ENCODE results near the gene CLC.
"Not testable (repeated sequence)": the region's sequence is repeated elsewhere in the genome, so short reads cannot be mapped to it uniquely, and the experiment has no call there.

CLC gene

DNA sequence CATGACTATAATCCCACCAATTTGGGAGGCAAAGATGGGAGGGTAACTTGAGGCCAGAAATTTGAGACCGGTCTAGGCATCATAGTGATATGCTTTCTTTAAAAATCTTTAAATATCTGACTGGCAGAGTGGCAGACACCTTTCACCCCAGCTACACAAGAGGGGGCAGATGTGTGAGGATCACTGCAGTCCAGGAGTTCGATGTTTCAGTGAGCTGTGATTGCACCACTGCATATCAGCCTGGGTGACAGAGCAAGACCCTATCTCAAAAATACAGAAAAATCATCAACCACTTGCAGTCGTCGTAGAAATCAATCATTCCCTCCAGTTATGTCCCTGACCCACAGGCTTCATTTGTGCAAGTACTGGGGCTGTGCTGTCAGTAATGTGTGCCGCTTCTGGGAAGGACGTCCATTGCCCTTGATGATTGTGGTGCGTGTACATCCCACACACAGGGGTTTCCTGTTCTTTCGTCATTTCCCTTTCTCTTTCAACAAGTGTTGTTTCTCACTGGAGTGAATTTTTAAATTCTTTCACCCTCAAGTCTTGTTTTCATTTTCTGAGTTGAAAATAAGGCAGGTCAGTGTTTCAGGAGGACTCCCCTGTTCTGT is 32.1 kb downstream of the CLC start:
- peaks cover 27% of the 10 kb centered on the region for H3K4me1 Mint-ChIP-seq (ENCODE audit: low read depth)
- H3K27ac Mint-ChIP-seq = no peak overlapping the region
- H3K27me3 Mint-ChIP-seq = peaks cover 6% of the 10 kb centered on the region
- no peaks in the 10 kb centered on the region for H3K9me3 Mint-ChIP-seq
- H3K4me3 Mint-ChIP-seq = no peak overlapping the region
- no peaks in the 10 kb centered on the region for H3K36me3 Mint-ChIP-seq (ENCODE audit: low read depth)

GRCh38 chr19:39704181-39705044 is 33.4 kb downstream of the CLC start, which contains the start of gene LGALS14:
Gene LGALS14, plus strand, starts transcription at chr19:39704481. Its CDS starts 48 bp downstream, at chr19:39704529.
- H3K4me3 Mint-ChIP-seq = no peak within 1 kb of the TSS
- H3K27me3 Mint-ChIP-seq = peaks cover 13% of the 10 kb centered on the region
- H3K9me3 Mint-ChIP-seq = no peaks in the 10 kb centered on the region
- H3K27ac Mint-ChIP-seq = no peak within 1 kb of the TSS
- no peaks in the 10 kb centered on the region for H3K36me3 Mint-ChIP-seq (ENCODE audit: low read depth)
- H3K4me1 Mint-ChIP-seq (ENCODE audit: low read depth) = peaks cover 27% of the 10 kb centered on the region

DNA sequence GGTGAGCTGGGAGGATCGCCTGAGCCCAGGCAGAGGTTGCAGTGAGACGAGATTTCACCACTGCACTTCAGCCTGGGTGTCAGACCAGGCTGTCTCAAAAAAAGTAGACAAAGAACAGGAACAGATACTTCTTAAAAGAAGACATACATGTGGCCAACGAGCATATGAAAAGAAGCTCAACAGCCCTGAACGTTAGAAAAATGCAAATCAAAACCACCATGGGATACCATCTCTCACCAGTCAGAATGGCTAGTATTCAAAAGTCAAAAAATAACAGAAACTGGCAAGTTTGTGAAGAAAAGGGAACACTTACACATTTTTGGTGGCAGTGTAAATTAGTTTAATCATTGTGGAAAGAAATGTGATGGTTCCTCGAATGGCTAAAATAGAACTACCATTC is 36.5 kb downstream of the CLC start:
- H3K4me3 Mint-ChIP-seq = no peak overlapping the region
- peaks cover 32% of the 10 kb centered on the region for H3K27me3 Mint-ChIP-seq
- H3K27ac Mint-ChIP-seq = no peak overlapping the region
- H3K36me3 Mint-ChIP-seq (ENCODE audit: low read depth) = no peaks in the 10 kb centered on the region
- no peaks in the 10 kb centered on the region for H3K9me3 Mint-ChIP-seq
- peaks cover 22% of the 10 kb centered on the region for H3K4me1 Mint-ChIP-seq (ENCODE audit: low read depth)

DNA sequence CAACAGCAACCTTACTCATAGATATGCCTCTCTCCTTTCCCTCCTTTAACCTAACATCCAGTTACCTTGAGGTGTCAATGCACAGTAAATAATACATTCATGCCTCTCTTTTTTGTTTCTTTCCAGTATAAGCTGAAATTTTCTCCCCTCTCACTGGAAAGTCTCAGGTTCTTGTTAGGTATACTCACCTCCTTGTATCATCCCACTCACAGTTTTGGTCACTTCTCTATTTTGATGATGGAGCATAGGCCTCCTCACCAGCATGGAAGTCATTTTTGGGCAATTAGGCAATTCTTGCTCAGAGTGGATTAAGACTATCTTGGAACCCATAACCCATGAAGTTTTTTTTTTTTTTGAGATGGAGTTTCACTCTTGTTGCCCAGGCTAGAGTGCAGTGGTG is 39.3 kb downstream of the CLC start:
- no peaks in the 10 kb centered on the region for H3K9me3 Mint-ChIP-seq
- no peak overlapping the region for H3K4me3 Mint-ChIP-seq
- H3K4me1 Mint-ChIP-seq (ENCODE audit: low read depth) = no peaks in the 10 kb centered on the region

DNA sequence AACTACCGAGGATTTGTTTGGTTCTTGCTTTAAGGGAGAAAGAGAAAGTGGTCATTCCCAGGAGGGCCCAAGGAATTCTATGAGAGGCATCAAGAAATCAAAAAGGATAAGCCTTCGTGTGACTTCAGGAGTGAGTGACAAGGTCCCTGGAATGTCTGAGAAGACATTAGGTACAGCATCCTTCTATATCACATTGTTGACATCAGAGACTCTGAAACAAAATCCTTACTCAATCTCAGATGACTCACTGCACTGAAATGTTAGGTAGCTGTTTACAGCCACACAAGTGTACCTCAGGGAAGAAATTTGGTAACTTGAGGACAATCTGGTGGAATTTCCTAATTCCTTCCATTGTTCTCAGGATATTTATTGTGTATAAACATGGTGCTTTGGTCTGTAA is 41.4 kb downstream of the CLC start:
- H3K4me3 Mint-ChIP-seq = no peak overlapping the region
- no peaks in the 10 kb centered on the region for H3K36me3 Mint-ChIP-seq (ENCODE audit: low read depth)
- H3K27ac Mint-ChIP-seq = no peak overlapping the region
- H3K4me1 Mint-ChIP-seq (ENCODE audit: low read depth) = no peaks in the 10 kb centered on the region
- no peaks in the 10 kb centered on the region for H3K9me3 Mint-ChIP-seq
- H3K27me3 Mint-ChIP-seq = peaks cover 48% of the 10 kb centered on the region

More for the DNA sequence above, 39.3 kb downstream of the CLC start:
- no peak overlapping the region for H3K27ac Mint-ChIP-seq
- no peaks in the 10 kb centered on the region for H3K36me3 Mint-ChIP-seq (ENCODE audit: low read depth)
- peaks cover 38% of the 10 kb centered on the region for H3K27me3 Mint-ChIP-seq

GRCh38 chr19:39695759-39696158 is 42.1 kb downstream of the CLC start:
- no peak overlapping the region for H3K27ac Mint-ChIP-seq
- H3K4me3 Mint-ChIP-seq = no peak overlapping the region
- no peaks in the 10 kb centered on the region for H3K9me3 Mint-ChIP-seq
- no peaks in the 10 kb centered on the region for H3K36me3 Mint-ChIP-seq (ENCODE audit: low read depth)
- peaks cover 43% of the 10 kb centered on the region for H3K27me3 Mint-ChIP-seq
- H3K4me1 Mint-ChIP-seq (ENCODE audit: low read depth) = no peaks in the 10 kb centered on the region

DNA sequence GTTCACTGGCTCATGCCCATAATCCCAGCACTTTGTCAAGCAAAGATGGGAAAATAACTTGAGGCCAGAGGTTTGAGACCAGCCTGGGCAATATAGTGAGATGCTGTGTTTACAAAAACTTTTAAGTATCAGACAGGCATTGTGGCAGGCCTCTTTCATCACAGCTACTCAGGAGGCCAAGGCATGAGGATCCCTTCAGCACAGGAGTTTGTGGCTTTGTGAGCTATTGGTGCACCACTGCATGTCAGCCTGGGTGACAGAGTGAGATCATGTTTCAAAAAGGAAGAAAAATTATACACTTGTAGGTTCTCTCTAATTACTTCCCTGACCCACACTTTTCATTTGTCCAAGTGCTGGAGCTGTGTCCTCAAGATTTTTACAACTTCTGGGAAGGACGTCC is 45.0 kb downstream of the CLC start:
- Mint-ChIP-seq H3K9me3 (no peaks in the 10 kb centered on the region), H3K4me3 (no peak overlapping the region), H3K27me3 (peaks cover 42% of the 10 kb centered on the region), H3K36me3 (ENCODE audit: low read depth) (no peaks in the 10 kb centered on the region), H3K27ac (no peak overlapping the region), H3K4me1 (ENCODE audit: low read depth) (no peaks in the 10 kb centered on the region)

DNA sequence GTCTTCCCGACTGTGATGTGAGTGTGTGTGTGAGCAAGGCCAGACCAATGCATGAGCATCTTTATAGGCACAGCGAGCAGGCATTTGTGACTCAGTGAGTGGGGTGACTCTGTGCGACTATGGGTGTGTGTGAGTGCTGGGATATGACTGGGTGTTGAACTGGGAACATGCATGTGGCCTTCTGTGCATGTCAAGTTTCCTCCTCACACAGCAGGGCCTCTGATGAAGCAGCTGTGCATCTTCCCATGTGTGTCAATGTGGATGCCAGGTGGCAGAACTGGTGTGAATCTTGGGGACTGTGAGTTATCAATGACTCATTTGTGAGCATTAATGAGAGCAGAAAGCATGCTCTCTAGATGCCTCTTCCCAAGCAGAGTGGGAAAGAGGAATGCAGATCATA is 45.7 kb downstream of the CLC start:
- no peaks in the 10 kb centered on the region for H3K4me1 Mint-ChIP-seq (ENCODE audit: low read depth)
- peaks cover 37% of the 10 kb centered on the region for H3K27me3 Mint-ChIP-seq
- no peak overlapping the region for H3K4me3 Mint-ChIP-seq
- no peak overlapping the region for H3K27ac Mint-ChIP-seq
- H3K9me3 Mint-ChIP-seq = no peaks in the 10 kb centered on the region
- no peaks in the 10 kb centered on the region for H3K36me3 Mint-ChIP-seq (ENCODE audit: low read depth)

- not testable (repeated sequence) for H3K4me3 Mint-ChIP-seq; H3K9me3 Mint-ChIP-seq; H3K27ac Mint-ChIP-seq; H3K4me1 Mint-ChIP-seq (ENCODE audit: low read depth); H3K36me3 Mint-ChIP-seq (ENCODE audit: low read depth)
- H3K27me3 Mint-ChIP-seq = peaks cover 39% of the 10 kb centered on the region
Measured at GRCh38 chr19:39688637-39689036, 49.2 kb downstream of the CLC start.

DNA sequence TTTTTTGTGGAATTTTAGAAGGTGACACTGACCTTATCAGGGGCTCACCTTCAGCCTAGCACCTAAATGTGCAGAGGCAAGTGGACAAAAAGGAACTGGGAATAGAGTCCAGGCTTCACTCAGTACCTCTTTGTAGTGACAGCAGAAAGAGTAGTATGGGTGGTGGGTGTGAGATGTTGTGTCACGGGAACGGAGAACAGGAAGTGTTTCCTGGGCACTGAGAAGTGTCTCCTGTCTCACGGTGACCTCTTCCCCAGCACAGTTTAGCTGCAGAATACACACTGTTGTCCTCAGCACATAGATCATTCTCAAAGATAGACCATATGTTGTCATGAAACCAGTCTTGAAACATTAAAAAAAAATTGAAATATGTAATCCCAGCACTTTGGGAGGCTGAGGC is 51.1 kb downstream of the CLC start:
- Mint-ChIP-seq H3K9me3 (no peaks in the 10 kb centered on the region), H3K4me1 (ENCODE audit: low read depth) (no peaks in the 10 kb centered on the region), H3K27ac (no peak overlapping the region), H3K27me3 (peaks cover 28% of the 10 kb centered on the region), H3K4me3 (no peak overlapping the region), H3K36me3 (ENCODE audit: low read depth) (no peaks in the 10 kb centered on the region)

- H3K27me3 Mint-ChIP-seq = peaks cover 20% of the 10 kb centered on the region
- H3K4me1 Mint-ChIP-seq (ENCODE audit: low read depth) = peaks cover 10% of the 10 kb centered on the region
- H3K9me3 Mint-ChIP-seq = no peaks in the 10 kb centered on the region
- no peak overlapping the region for H3K27ac Mint-ChIP-seq
- H3K36me3 Mint-ChIP-seq (ENCODE audit: low read depth) = no peaks in the 10 kb centered on the region
- no peak overlapping the region for H3K4me3 Mint-ChIP-seq
Measured at GRCh38 chr19:39684267-39684666, 53.6 kb downstream of the CLC start.

DNA sequence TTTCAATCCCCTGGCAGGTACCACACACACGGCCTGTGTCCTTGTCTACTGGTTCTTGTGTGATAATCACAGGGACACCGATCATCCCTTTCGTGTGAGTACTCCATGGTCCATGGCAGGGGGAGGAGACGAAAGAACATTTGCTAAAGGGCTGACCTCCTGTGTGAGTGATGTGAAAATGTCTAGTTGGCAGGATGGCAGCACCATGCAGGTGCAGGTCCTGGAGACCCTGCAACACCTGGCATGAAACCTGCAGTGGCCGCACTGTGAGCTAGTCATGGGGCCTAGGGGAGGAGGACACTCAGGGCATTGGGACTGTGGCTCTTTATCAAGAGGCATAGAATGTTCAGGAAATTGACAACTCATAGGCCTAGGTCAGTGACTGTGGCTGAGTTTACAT is 56.4 kb downstream of the CLC start:
- H3K27me3 Mint-ChIP-seq = peaks cover 13% of the 10 kb centered on the region
- H3K4me3 Mint-ChIP-seq = no peak overlapping the region
- peaks cover 22% of the 10 kb centered on the region for H3K4me1 Mint-ChIP-seq (ENCODE audit: low read depth)
- no peaks in the 10 kb centered on the region for H3K9me3 Mint-ChIP-seq
- H3K27ac Mint-ChIP-seq = no peak overlapping the region
- no peaks in the 10 kb centered on the region for H3K36me3 Mint-ChIP-seq (ENCODE audit: low read depth)

Measured in stimulated activated naive CD8-positive, alpha-beta T cell treated with anti-CD3 and anti-CD28 coated beads, Interleukin-15, Interleukin-2, amounts not matched to agents 100 ng/mL and 50 ng/mL, for 24 hours (primary cell).